Heart left ventricle (tissue), 16 donors: ENCODE results near the gene PDCL2. TPM values are rescaled to one million over a fixed set of nuclear protein-coding genes. Genes with fewer than 3 reads are reported as not detected.

Experiments used
- ATAC-seq, 4 donors: fragments of 200-7000 bp; cut with Tn5 transposase; one replicate each; pipeline ENCODE4 v1.9.1; 2020 to 2022; ENCODE audit warnings: moderate library complexity in 4 of 4, mild to moderate bottlenecking in 3 of 4, moderate number of reproducible peaks in 1 of 4
- DNase-seq, 5 donors: peaks; one replicate each; pipeline ENCODE4 v3.0.0-alpha.2; 2020
- H3K27ac ChIP-seq, 12 donors: fragments of 200-600 bp; sonication (generic) in 4 of 12; one replicate each; pipeline versions ENCODE4 v1.5.0 to v1.8.0; 2016 to 2022; ENCODE audit warnings: mild to moderate bottlenecking in 2 of 12
- H3K27me3 ChIP-seq, 9 donors: fragments of 200-600 bp; sonication (generic) in 2 of 9; one replicate each; pipeline versions ENCODE4 v1.5.1 to v1.8.0; 2016 to 2022; ENCODE audit warnings: mild to moderate bottlenecking in 3 of 9
- H3K36me3 ChIP-seq, 9 donors: fragments of 200-600 bp; sonication (generic) in 2 of 9; one replicate each; pipeline versions ENCODE4 v1.5.0 to v1.8.0; 2018 to 2022; ENCODE audit warnings: mild to moderate bottlenecking in 2 of 9
- H3K4me1 ChIP-seq, 12 donors: fragments of 200-600 bp; sonication (generic) in 4 of 12; one replicate each; pipeline versions ENCODE4 v1.5.0 to v1.8.0; 2016 to 2022; ENCODE audit warnings: mild to moderate bottlenecking in 3 of 12
- H3K4me3 ChIP-seq, 12 donors: fragments of 200-600 bp; sonication (generic) in 4 of 12; one replicate each; pipeline versions ENCODE4 v1.5.0 to v1.8.0; 2017 to 2022; ENCODE audit warnings: mild to moderate bottlenecking in 9 of 12, moderate library complexity in 4 of 12
- H3K9me3 ChIP-seq, 12 donors: fragments of 200-600 bp; sonication (generic) in 4 of 12; one replicate each; pipeline versions ENCODE4 v1.5.0 to v1.8.0; 2016 to 2022; ENCODE audit warnings: mild to moderate bottlenecking in 1 of 12
- POLR2A ChIP-seq, 2 donors: fragments of 450-650 bp; IDR thresholded peaks; one replicate each; pipeline ENCODE4 v1.6.1; 2017; ENCODE audit warnings: antibody characterized with exemption in 2 of 2, mild to moderate bottlenecking in 2 of 2, moderate library complexity in 2 of 2
- WGBS, 4 donors: extraction: QIAGEN DNeasy Blood & Tissue Kit in 2 of 4; methylation state at CpG; one replicate each; pipeline versions ENCODE4 v1.1.5 to v1.1.7; 2013 to 2018; 5-methylcytosine and 5-hydroxymethylcytosine counted together
- intact Hi-C, 10 donors: fragments of 100-400 bp; cut with DNase I; formaldehyde crosslinking; loops; one replicate each; pipeline versions ENCODE4 v1.11.1 to v1.14.2; 2022
- polyA plus RNA-seq, 2 donors: library from polyadenylated mRNA; stranded (reverse); fragments of 200-250 nt; gene quantifications; one replicate each; pipeline ENCODE4 v1.2.3, GENCODE V29; 2013
- total RNA-seq, 9 donors: library from RNA; depleted of rRNA in 2 of 9; stranded (reverse); fragments of >200 nt in 2 of 9; fragmentation: NEBNext Ultra II Directional in 3 of 9; extraction: Animal tissue kit (Norgen Biotek cat#: 25700) in 3 of 9; gene quantifications; one replicate each; pipeline versions ENCODE4 v1.1.0 to v1.2.4, GENCODE V29; 2016 to 2023
- TF ChIP-seq, protein P1 (sequence below), 12 donors: fragments of 200-600 bp; sonication (generic) in 4 of 12; IDR thresholded peaks; one replicate each; pipeline versions ENCODE4 v1.5.0 to v1.8.0; 2018 to 2022; ENCODE audit warnings: antibody characterized with exemption in 12 of 12, mild to moderate bottlenecking in 5 of 12
- donor health status: ischemic (EF 13 %, LVEDD 7.1; RV severe dilation, severe dysfunction).
- donor health status: healthy with polysubstance abuse.
- donor health status: DM: no; HTN: yes; CAD: no.
- donor health status: DM: no; HTN: no; CAD: no.
- donor health status: ischemic (EF 25% LVEDD 6.9; RV normal size, moderate dysfunction).
- donor health status: ischemic (EF 25% LVEDD 5.7; RV mildly dilated, moderate dysfunction).
- donor health status: healthy.
- donor health status: DM: yes; HTN: yes; CAD: no.
- donor health status: ischemic (EF 35%, LVEDD 5.7; RV mildly dilated, moderate dysfunction).
- donor health status: nonischemic (EF 11% LVEDD 7.7; RV severe dilation, severe dysfunction).
- donor health status: DM: yes; HTN: yes; CAD: no.
- donor health status: PGD.
- donor health status: ischemic (EF 29% LVEDD 5.4; RV normal size, mild dysfunction).
- donor health status: nonischemic (EF 23%, LVEDD 6.1; RV moderate dilation, normal function).

Gene PDCL2
- total and polyA plus RNA-seq, 11 donors: not detected

DNA sequence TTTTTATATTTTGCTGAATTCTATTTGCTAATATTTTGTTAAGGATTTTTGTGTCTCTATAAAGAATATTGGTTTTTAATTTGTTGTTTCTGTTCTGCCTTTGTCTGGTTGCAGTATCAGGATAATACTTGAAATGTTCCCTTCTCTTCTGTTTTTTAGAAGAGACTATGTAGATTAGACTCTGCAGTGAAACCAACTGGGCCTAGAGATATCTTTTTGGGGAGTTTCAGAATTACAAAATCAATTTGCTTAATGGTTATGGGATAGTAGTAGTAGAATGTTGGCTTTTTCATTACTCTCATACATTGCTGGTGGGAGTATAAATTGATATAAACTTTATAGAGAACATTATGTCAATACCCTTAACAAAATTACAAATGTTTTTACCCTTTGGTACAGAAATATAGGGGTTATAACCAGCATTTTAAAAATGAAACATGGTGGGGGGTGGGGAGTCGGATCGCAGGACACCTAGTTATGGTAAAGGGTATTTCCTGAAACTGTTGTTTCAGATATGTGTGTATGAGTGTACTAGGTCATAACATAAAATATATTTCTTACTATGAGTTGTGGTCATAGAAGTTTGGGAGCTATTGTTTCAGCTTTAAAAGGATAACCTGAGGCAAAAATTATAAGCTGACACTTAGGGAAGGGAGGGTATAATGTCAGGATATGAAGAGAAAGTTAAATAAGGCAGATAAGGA, 74.4 kb downstream of the PDCL2 start:
- Histone ChIP-seq H3K36me3 (no peaks in the 10 kb centered on the region), H3K9me3 (no peaks in the 10 kb centered on the region), H3K27ac (no peak overlapping the region), H3K27me3 (no peaks in the 10 kb centered on the region), H3K4me1 (no peaks in the 10 kb centered on the region), H3K4me3 (no peak overlapping the region)
- intact Hi-C loops: no loop called here
- WGBS, 4 donors: 95 to 100% (median 98%) methylated on average over 2 of the region's 2 CpGs
- DNase-seq: no peak
- ATAC-seq: no peak
- TF ChIP-seq, protein P1, sequence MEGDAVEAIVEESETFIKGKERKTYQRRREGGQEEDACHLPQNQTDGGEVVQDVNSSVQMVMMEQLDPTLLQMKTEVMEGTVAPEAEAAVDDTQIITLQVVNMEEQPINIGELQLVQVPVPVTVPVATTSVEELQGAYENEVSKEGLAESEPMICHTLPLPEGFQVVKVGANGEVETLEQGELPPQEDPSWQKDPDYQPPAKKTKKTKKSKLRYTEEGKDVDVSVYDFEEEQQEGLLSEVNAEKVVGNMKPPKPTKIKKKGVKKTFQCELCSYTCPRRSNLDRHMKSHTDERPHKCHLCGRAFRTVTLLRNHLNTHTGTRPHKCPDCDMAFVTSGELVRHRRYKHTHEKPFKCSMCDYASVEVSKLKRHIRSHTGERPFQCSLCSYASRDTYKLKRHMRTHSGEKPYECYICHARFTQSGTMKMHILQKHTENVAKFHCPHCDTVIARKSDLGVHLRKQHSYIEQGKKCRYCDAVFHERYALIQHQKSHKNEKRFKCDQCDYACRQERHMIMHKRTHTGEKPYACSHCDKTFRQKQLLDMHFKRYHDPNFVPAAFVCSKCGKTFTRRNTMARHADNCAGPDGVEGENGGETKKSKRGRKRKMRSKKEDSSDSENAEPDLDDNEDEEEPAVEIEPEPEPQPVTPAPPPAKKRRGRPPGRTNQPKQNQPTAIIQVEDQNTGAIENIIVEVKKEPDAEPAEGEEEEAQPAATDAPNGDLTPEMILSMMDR (IDR thresholded peaks at IDR 0.05): no peak
- TF ChIP-seq POLR2A (IDR thresholded peaks at IDR 0.05): no peak

- no peak for DNase-seq
- intact Hi-C loops: no loop called here
- 98 to 100% (median 100%) methylated on average over 1 of the region's 1 CpG for WGBS, 4 donors
- Histone ChIP-seq H3K36me3 (peaks cover 0 to 6% (median 0%) of the 10 kb centered on the region in 9 donors), H3K9me3 (peaks cover 0 to 6% (median 0%) of the 10 kb centered on the region in 12 donors), H3K4me1 (peaks cover 0 to 11% (median 0%) of the 10 kb centered on the region in 12 donors), H3K4me3 (no peak overlapping the region), H3K27ac (no peak overlapping the region), H3K27me3 (no peaks in the 10 kb centered on the region)
- TF ChIP-seq POLR2A (IDR thresholded peaks at IDR 0.05): no peak
- TF ChIP-seq, protein P1 (IDR thresholded peaks at IDR 0.05): no peak
- no peak for ATAC-seq
These were observed 79.0 kb downstream of the PDCL2 start for GRCh38 chr4:55512922-55513571.

- Histone ChIP-seq H3K9me3 (peaks cover 0 to 6% (median 0%) of the 10 kb centered on the region in 12 donors), H3K4me1 (peaks cover 0 to 14% (median 0%) of the 10 kb centered on the region in 12 donors), H3K27ac (no peak overlapping the region), H3K4me3 (no peak overlapping the region), H3K36me3 (peaks cover 0 to 12% (median 2%) of the 10 kb centered on the region in 9 donors), H3K27me3 (no peaks in the 10 kb centered on the region)
- intact Hi-C loops: no loop called here
- DNase-seq: no peak
- TF ChIP-seq, protein P1 (IDR thresholded peaks at IDR 0.05): no peak
- TF ChIP-seq POLR2A (IDR thresholded peaks at IDR 0.05): no peak
- no peak for ATAC-seq
- WGBS, 4 donors: 97 to 100% (median 99%) methylated on average over 1 of the region's 1 CpG
These were observed 80.0 kb downstream of the PDCL2 start for GRCh38 chr4:55512077-55512476.

- no peaks in the 10 kb centered on the region for H3K27me3 ChIP-seq
- H3K4me1 ChIP-seq: peaks cover 0 to 14% (median 0%) of the 10 kb centered on the region in 12 donors
- TF ChIP-seq, protein P1 (IDR thresholded peaks at IDR 0.05): no peak
- TF ChIP-seq POLR2A (IDR thresholded peaks at IDR 0.05): no peak
- intact Hi-C loops: no loop called here
- peaks cover 0 to 12% (median 4%) of the 10 kb centered on the region in 9 donors for H3K36me3 ChIP-seq
- no peak overlapping the region for H3K27ac ChIP-seq
- ATAC-seq: no peak
- no peak overlapping the region for H3K4me3 ChIP-seq
- H3K9me3 ChIP-seq: peaks cover 0 to 6% (median 0%) of the 10 kb centered on the region in 12 donors
- DNase-seq: no peak
These were observed 81.4 kb downstream of the PDCL2 start for GRCh38 chr4:55510685-55511084.
